Midbrain (tissue), 1 donor: Measurements from ENCODE around the gene UCN2.
A peak's percentile ranks its signal among the peaks of the same experiment; 100 is the strongest.
"Not testable (repeated sequence)": the region's sequence is repeated elsewhere in the genome, so short reads cannot be mapped to it uniquely, and the experiment has no call there.

Experiments
- DNase-seq: peaks from one replicate; lab custom pipeline; 2025; lab: John Stamatoyannopoulos, UW

The UCN2 gene

DNA sequence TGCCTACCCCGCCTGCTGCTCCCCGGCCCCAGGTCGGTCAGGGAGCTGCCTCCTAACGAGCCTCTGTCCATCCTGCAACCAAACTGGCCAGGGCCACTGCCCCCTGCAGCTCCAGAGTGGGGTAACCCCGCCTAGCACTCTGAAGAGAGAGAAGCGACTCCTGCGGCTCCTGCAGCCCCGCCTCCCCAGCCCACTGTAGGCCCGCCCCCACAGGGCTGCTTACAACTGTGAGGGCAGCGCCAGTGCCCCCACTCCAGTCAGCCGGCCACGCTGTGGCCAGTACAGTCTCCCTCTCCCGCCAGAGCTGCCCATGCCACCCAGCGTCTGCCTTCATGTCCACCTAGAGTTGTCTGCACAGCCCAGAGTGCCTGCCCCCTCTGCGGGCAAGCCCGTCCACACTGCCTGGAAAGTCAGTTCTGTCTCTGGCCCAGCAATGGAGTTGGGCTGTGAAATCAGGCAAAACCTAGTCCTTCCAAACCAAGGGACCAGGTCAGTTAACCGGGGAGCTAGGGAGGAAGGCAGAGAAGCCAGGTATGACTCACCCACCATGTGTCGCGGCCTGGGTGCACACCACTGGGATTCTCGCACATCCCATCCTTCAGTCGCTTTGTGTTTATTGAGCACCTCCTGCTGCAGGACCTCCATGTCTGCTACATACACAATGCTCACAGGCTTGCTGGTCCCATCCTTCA lies 2.4 kb downstream of the UCN2 start:
- peak; percentile 13 for DNase-seq

DNA sequence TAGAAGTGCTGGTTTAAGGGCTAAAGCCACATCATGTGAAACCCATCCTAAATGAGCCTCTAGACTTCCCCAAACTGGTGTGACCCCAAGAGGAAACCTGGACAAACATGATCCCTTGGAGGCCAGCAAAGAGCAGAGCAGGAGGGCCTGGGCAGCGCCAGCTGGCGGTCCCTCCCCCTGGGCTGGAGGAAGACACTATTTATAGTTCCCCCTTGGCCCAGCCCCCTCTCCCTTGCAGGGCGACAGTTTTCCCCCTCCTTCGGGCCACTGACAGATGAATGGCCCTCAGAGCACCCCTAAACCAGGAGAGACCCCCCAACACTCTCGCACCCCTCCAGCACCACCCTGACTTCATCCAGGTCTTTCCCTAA lies 2.9 kb downstream of the UCN2 start:
- no peak for DNase-seq

DNA sequence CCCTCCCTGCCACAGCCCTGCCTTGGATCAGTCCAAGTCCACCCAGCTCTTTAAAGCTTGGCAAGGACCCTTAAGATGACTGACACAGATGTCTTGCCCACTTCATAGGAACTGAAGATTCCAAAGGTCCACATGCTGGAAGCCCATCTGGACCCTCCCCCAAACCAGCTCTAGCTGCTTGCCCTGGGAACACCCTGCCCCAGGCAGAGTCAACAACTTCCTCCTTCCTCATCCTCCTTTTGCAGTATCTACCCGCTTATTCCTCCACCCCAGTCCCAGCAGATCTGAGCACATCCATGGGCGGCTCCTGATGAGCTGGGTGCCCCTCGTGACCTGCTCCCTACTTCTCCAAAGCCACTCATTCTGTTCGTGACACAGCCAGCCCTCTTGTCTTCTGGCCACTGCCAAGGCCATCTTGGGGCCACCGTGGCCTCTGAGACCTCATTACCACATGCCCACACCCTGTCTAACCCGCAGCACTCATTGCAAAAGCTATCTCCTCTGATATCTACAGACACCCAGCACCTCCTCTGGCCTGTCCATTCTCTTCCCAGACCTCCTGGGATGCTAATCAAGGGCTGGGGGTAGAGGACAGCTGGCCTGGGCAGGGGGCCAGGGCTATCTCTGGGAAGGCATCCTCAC lies 5.0 kb downstream of the UCN2 start:
- DNase-seq: no peak

DNA sequence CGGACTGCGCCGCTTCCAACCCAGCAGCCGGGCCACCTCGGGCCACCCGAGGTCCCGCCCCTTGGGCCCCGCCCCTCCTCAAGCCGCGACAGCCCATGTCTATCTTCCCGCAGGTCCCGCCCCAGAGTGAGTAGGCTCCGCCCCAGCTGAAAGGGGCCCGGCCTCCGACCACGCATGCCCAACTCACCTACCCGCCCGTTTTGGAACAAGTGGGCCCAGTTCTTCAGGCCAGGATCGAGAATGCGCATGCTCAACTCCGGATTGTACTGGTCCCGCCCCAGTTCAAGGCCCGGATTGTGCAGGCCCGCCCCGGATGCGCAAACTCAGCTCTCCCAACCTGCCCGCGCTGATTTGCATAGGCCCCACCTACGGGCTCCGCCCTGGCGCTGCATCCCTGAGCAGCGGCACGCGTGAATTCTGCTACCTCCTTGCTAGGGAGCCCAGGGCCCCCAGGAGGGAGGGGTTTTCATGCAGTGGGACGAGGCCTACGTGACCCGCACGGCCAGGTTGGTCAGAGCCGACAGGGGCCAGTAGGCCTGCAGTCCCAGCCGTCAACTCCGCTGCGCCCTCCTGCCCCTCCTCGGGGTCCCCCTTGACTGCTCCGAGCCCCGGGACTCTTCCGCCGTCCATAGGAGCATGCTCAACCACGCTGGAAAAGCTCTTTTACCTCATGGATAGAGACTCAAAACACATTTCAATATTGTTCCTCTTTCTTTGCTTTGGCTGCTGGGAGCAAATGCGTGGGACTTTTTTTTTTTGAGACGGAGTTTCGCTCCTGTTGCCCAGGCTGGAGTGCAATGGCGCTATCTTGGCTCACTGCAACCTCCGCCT lies 6.6 kb downstream of the UCN2 start, which contains the start of gene PFKFB4:
TSS of gene PFKFB4 (minus strand) at position 8 of the 831 bp plus-strand sequence. CDS start 26 bp downstream, outside the sequence.
- peak; percentile 99 for DNase-seq

DNA sequence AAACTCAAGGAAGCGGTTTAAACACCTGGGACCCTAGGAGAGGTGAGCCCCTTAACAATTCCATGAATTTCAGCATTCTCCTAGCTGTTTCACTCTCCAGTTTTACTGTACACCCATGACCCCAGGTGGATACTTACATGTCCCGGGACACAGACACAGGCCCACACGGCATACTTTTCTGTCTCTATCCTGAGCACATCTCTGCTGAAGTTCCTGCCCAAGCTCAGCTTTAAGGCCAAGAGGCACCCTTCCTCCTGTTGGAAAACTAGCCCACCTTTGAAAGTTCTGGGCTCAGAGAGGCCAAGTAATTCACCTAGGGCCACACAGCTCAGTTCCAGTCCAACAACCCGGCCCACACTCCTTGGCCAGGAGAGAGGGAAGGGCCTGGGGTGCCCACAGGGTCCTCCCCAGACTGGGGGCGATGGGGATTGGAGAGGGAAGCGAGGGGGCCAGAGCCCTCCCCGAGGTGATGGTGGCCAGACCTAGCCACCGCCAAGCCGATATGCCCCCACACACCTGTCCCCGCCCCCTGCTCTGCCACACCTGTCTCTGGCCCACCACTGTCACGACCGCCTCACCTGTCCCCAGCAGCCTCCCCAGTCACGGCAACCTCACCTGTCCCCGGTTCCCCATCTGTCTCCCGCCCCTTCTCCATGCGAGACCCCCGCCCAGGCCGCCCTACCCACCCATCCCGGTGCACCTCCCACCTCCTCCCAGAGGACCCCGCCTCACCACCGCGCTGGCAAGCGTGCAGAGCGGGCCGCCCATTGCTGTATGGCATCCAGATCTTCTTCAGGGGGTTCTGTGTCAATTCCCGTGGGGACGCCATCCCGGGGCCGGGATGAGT lies 7.4 kb downstream of the UCN2 start:
- DNase-seq: no peak

DNA sequence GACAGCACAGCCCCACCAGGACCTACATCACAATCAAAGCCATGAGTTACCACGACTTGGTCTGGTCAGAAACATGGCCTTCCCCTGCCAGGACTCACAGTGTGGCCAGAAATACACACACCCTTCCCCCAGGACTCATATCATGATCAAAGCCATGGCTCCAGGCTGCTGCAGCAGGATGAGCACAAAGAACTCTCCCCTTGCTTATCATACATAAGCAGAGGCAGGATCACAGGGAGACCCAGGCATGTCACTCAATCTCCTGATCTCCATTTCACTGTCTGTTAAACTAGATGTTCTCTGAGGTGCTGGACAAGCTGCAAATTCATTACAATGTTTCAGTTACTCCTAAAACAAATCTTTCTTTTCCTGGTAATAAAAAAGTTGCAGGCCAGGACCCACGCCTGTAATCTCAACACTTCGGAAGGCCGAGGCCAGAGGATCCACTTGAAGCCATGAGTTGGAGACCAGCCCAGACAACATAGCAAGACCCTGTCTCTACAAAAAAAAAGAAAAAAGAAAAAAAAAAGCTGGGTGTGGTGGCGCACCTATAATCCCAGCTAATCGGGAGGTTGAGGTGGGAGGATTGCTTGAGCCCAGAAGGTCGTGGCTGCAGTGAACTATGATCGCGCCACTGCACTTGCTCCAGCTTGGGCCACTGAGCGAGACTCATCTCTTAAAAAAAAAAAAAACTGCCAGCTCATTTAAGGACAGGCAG lies 8.2 kb downstream of the UCN2 start:
- DNase-seq: no peak

DNA sequence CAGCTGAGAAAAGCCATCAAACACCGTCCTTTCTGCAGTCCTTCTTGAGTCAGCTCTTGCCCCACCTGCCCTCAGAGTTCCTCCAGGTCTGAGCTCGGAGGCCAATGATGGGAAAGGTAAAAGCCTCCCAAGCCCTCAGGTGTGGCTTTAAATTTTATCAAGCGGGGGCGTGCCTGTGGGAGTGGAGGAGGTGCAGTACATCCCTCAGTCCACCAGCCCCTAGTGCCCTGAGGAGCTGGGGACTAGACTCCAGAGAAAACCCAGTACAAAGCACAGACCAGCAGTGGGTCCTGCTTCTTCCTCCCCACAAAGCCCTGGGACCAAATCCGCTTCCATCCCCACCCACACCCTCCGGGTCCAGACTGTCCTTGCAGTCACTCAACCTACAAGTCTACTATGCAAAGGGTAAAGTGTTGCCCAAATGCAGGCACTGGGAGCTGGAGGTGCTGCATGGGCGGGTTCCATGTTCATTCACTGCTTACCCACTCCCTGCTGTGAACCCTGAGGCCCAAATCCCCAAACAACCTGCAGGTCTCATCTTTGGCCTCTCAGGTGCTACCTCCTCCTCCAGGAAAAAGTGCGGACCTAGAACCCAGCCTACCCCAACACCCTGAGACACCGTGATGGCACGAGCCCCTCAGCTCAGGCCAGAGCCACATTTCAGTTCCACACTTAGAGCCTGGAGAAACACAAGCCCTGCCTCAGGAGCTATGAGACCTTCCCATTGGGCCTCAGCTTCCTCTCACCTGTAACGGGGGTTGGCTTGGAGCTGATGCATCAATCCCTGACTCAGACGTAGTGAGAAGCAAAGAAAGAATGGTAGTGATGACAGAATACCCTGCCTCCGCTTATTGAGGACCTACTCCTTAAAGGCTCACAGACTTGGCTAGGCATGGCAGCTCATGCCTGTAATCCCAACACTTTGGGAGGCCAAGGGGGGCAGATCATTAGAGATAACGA lies 9.4 kb downstream of the UCN2 start:
- no peak for DNase-seq

DNA sequence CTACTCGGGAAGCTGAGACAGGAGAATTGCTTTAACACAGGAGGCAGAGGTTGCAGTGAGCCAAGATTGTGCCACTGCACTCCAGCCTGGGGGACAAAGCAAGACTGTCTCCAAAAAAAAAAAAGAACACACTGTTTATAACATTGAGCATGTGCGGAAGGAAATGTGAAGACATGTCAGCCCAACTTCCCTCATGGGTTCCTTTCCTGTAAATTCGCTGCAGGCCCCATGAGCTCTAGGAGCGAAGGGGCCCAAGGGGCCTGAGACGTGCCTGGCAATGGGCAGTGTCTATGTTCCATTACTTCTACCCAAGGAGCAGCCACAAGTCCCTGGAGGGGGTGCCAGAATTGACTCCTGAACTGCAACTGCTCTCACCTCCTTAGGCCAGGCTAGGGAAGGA lies 10.2 kb downstream of the UCN2 start:
- no peak for DNase-seq

DNA sequence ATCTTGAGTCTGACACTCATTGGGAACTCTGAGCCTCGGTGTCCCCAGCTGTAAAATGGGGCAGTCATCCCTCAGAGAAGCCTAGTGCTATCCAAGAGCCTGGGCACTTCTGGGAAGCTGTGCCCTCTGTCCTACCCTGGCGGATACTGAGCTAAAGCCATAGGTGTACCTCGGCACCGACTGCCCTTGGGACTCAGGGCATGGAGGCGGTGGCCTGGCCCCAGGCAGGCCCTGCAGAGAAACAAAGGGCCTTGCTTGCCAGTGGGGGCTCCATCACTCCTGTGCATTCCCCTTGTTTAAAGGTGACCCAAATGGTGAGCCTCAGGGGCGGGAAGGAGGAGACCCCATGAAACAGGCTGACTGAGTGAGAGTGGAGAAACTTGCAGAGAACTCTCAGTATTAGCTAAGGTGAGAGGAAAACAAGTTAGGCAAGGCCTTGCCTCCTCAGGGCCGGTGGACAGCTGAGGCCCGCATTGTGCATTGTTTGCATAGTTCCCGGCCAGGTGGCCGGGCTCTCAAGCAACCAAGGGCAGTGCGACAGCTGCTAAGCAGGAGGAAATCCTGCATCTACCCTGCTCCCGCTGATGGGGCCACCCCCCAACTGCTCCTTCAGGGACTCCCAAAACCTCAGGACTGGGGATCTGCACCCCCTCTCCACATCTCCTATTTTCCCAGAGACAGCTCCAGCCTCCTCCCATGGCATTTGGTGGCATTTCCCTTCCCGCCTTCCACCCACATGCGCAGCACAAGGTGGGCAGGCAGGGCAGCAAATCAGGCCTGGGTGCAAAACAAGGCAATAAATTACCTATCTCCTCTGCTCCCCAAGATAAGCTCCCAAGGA lies 11.2 kb downstream of the UCN2 start:
- DNase-seq: no peak

DNA sequence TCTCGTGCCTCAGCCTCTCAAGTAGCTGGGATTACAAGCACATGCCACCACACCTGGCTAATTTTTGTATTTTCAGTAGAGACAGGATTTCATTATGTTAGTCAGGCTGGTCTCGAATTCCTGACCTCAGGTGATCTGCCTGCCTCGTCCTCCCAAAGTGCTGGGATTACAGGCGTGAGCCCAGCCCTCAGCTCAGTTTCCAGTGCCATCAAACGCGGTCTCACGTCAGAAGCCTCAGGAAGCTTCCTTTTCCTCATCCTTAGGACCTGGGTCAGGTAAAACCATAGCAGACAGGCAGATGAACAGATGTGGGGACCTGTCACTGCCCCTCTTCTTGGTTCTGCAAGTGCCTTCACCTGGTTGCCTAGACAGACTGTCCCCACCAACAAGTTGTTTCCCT lies 11.9 kb downstream of the UCN2 start:
- DNase-seq: not testable (repeated sequence)

DNA sequence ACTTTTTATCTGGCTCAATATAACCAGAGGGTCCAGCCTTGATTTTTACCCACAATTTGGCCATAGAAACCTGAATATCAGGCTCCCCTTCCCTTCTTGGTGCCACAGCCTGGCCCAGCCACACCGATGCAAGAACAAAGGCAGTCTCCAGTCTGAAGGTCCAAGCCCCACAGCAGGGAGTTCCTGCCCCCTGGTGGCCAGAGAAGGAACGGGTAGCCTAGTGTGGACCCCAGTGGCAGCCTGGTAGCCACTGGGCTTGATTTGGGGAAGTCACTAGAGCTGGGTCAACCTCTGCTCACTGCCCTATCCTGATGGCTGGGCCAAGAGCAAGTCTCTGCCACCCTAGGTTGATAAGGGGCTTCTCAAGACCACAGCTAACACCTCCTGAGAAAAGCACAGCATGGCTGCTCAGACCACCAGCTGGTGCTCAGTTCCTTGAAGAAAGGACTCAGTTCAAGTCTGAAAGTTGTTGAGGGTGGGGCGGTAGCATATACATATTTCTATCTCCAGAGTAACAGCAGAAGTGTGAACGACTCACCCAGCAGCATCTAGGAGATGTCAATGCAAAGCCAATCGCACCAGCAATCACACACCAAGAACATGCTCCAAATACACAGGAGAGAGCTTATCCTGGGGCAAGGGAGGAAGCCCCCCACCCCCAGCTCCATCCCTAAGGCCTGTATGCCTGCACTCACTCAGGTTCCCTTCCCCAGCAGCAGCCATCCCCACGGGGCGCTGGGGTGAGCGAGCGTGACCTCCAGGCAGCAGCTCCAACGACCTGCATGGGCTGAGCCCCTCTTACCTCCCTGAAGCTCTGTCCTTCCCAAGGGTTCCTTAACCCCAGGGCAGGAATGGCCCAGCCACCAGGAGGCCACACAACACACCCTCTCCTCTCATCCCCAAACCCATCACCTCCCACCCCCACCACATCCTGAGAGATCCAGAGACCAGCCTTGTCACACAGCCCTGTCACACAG lies 14.6 kb downstream of the UCN2 start:
- DNase-seq: peak; percentile 88

DNA sequence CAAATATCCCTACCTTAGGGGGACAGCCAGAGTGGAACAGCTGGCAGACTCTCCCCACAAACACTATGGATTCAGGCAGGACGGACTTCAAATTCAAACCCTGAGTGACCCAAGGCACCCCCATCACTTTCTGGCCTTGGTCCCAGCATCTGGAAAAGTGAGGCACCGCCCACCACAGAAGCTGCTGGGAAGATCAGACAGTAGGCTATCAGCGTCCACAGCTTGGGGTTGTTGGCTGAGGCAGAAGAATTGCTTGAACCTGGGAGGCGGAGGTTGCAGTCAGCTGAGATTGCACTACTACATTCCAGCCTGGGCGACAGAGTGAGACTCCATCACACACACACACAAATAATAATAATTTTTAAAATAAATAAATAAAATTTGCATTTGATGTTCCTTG lies 15.5 kb downstream of the UCN2 start:
- DNase-seq: no peak

DNA sequence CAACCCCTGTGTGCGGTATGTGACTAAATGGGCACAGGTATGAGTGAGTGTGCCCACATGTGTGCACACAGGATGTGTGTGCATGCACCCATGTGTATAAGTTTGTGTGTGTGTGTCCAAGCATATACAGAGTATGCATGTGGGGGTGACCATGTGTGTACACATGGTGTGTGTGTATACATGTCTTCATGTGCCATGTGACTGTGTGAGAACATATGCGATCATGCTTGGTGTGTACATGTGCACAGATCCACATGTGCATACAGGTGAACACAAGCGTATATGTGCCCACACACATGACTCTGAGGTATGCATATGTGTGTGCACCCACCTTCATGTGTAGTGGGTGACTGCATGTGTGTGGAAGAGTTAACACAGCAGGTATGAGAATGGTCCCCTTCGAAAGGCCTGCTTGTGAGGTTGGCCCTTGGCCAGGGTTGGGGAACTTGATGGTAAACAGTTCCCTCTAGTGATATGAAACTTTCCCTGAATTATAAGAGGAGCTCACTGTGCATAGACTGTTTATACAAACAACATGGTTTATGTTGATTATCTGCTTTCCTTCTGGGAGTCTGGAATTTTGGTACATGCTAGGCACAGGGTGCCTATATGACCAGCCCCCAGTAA lies 17.3 kb downstream of the UCN2 start:
- peak; percentile 20 for DNase-seq

DNA sequence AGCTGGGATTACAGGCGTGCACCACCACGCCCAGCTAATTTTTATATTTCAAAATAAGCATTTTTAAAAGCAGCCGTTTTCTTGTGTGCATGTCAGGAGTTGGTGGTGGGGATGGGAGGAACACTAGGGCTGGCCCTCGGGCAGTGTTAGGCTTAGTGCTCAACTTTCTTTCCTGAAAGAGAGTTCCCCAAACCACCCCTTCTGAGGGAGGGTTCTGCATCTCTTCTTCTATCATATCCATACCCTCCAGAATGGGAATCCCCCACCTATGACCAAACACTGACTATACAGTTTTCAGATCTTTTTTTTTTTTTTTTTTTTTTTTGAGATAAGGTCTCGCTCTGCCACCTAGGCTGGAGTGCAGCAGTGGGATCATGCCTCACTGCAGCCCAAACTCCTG lies 19.4 kb downstream of the UCN2 start:
- no peak for DNase-seq

DNA sequence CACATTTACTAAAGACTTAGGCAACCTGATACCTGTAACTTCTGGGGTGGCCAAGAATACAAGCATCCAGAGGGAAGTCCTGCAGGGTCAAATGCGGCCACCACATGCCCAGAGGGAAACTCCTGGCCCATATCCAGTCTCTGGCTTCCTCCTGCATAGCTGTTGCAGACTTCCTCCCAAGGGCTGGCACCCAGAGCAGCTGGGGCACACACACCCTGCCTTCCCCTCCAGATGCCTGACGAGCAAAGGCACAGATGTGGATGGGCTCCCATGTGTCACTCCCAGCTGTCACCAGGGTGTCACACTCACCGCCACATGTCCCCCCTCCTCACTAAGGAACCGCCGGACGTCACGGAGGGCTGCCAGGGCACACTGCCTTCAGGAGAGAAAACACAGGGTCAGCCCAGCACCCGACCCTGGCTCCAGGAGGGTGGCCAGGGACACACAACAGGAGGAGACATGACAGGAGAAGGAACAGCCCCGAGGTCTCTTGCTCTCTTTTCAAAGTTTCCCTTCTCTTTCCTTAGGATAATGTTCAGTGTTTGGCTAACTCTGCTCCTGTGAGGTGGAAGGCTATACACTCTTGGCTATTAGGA lies 20.2 kb downstream of the UCN2 start:
- peak; percentile 7 for DNase-seq

DNA sequence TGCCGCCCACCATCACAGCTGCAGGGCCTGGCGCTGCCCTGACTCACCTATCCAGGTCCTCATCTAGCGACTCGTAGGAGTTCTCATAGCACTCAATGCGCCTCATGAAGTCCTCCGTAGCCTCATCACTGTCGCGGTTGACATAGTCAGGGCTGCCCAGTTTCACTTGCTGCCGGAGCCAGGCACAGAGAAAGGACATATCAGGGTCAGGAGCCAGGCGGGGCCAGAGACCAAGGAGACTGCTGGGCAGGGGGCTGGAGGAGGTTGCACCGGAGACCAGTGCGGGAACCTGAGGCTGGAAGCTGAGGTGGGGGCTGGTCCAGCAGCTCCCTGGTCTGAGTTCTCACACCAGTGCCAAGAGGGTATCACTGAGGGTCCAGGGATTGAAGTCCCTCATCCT lies 25.1 kb downstream of the UCN2 start:
- no peak for DNase-seq

DNA sequence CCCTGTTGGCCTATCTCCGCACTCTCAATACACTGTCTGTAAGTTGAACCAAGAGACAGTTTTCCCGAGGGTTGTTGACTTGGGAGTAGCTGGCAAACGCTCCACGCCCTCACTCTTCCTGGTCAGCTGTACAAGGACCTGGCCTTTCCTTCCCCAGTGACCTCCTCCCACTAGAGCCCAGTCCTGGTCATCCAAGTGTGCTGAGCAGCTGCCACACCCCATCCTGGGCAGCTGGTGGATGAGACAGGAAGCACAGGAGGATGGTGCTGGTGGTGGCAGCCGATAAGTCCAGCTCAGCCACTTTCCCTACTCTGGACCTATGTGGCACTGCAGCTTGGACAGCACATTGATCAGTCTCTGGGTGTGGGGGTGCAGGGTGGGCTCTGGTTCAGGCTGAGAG lies 26.8 kb downstream of the UCN2 start:
- DNase-seq: no peak
